Hepatocyte (in vitro differentiated cells): ENCODE results near the gene RPS24. TPM values are rescaled to one million over a fixed set of nuclear protein-coding genes. Genes with fewer than 3 reads are reported as not detected.
"Not testable (repeated sequence)": the region's sequence is repeated elsewhere in the genome, so short reads cannot be mapped to it uniquely, and the experiment has no call there.

Experiments used
- DNase-seq: peaks from one replicate; pipeline ENCODE4 v3.0.0-alpha.2; 2016; ENCODE audit warnings: low spot score
- H2AFZ ChIP-seq: fragments of 200-600 bp; sonication (generic); 2 replicates; pipeline ENCODE4 v1.6.0; 2016; ENCODE audit warnings: antibody characterized with exemption, mild to moderate bottlenecking
- H3K27ac ChIP-seq: fragments of 200-600 bp; sonication (generic); 2 replicates; pipeline ENCODE4 v1.5.1; 2016; ENCODE audit warnings: mild to moderate bottlenecking
- H3K27me3 ChIP-seq: fragments of 200-600 bp; sonication (generic); 2 replicates; pipeline ENCODE4 v1.6.1; 2016
- H3K36me3 ChIP-seq: fragments of 200-600 bp; sonication (generic); replicated peaks from 2 replicates; pipeline ENCODE4 v1.5.1; 2016; ENCODE audit warnings: low read depth; ENCODE audit not compliant: insufficient read depth
- H3K4me1 ChIP-seq: fragments of 200-600 bp; sonication (generic); 2 replicates; pipeline ENCODE4 v1.5.1; 2016; ENCODE audit warnings: mild to moderate bottlenecking, moderate library complexity; ENCODE audit not compliant: insufficient read depth
- H3K4me2 ChIP-seq: fragments of 200-600 bp; sonication (generic); 2 replicates; pipeline ENCODE4 v1.6.0; 2016
- H3K4me3 ChIP-seq: fragments of 200-600 bp; sonication (generic); 2 replicates; pipeline ENCODE4 v1.5.1; 2016; ENCODE audit warnings: mild to moderate bottlenecking
- H3K79me2 ChIP-seq: fragments of 200-600 bp; sonication (generic); 2 replicates; pipeline ENCODE4 v1.6.0; 2017; ENCODE audit warnings: mild to moderate bottlenecking
- H3K9me2 ChIP-seq: fragments of 200-600 bp; sonication (generic); replicated peaks from 2 replicates; pipeline ENCODE4 v1.6.0; 2017; ENCODE audit warnings: mild to moderate bottlenecking; ENCODE audit not compliant: insufficient read depth
- H3K9me3 ChIP-seq: fragments of 200-600 bp; sonication (generic); 2 replicates; pipeline ENCODE4 v1.5.1; 2016; ENCODE audit warnings: low read depth, mild to moderate bottlenecking
- H4K20me1 ChIP-seq: fragments of 200-600 bp; sonication (generic); 2 replicates; pipeline ENCODE4 v1.6.0; 2016; ENCODE audit warnings: mild to moderate bottlenecking; ENCODE audit not compliant: insufficient read depth, poor library complexity, severe bottlenecking
- CTCF ChIP-seq: fragments of 200-600 bp; sonication (generic); IDR thresholded peaks from 2 replicates; pipeline ENCODE4 v1.5.1; 2016; ENCODE audit warnings: antibody characterized with exemption, mild to moderate bottlenecking; ENCODE audit not compliant: poor library complexity
- EZH2 ChIP-seq: fragments of 200-600 bp; sonication (generic); IDR thresholded peaks from 2 replicates; pipeline ENCODE4 v1.6.1; 2016; ENCODE audit warnings: antibody characterized with exemption, mild to moderate bottlenecking, borderline replicate concordance
- EZH2phosphoT487 ChIP-seq: fragments of 200-600 bp; sonication (generic); IDR thresholded peaks from one replicate; pipeline ENCODE4 v1.6.1; 2018; ENCODE audit warnings: antibody characterized with exemption, mild to moderate bottlenecking, low read depth, moderate library complexity; ENCODE audit not compliant: unreplicated experiment, severe bottlenecking
- WGBS: methylation state at CpG from one replicate; pipeline ENCODE4 v1.1.6; 2016; ENCODE audit warnings: low lambda C conversion rate; ENCODE audit errors: missing lambda C conversion rate; 5-methylcytosine and 5-hydroxymethylcytosine counted together
- polyA plus RNA-seq: library from polyadenylated mRNA; unstranded; fragments of >200 nt; fragmentation: Nextera tagmentation; extraction: Ambion mirVana; gene quantifications from 2 replicates; pipeline ENCODE4 v1.2.1, GENCODE V29; 2016
- total RNA-seq: library from RNA; depleted of rRNA; stranded (reverse); fragments of >200 nt; gene quantifications from 2 replicates; pipeline ENCODE4 v1.2.3, GENCODE V29; 2014

Gene RPS24
- total and polyA plus RNA-seq, 2 experiments from 2014 or later = 391 to 2,225 TPM

GRCh38 chr10:77989081-77989724, 44.5 kb upstream of the RPS24 start:
- H3K4me2 ChIP-seq = no peak overlapping the region
- H3K4me3 ChIP-seq = no peak overlapping the region
- H3K27ac ChIP-seq = peak overlapping the region; percentile 34
- no peaks in the 10 kb centered on the region for H3K79me2 ChIP-seq
- H3K9me2 ChIP-seq = no peaks in the 10 kb centered on the region
- H2AFZ ChIP-seq = no peak overlapping the region
- H3K4me1 ChIP-seq = no peaks in the 10 kb centered on the region
- no peak for TF ChIP-seq CTCF
- no peak for TF ChIP-seq EZH2phosphoT487
- WGBS = 81% methylated on average over 11 of the region's 11 CpGs
- DNase-seq = peak; percentile 48
- no peaks in the 10 kb centered on the region for H3K27me3 ChIP-seq
- H3K36me3 ChIP-seq = no peaks in the 10 kb centered on the region
- H4K20me1 ChIP-seq = no peaks in the 10 kb centered on the region
- H3K9me3 ChIP-seq = no peaks in the 10 kb centered on the region

- Histone ChIP-seq H3K79me2 (no peaks in the 10 kb centered on the region), H3K9me2 (no peaks in the 10 kb centered on the region), H3K9me3 (no peaks in the 10 kb centered on the region), H3K4me1 (no peaks in the 10 kb centered on the region), H3K4me2 (no peak overlapping the region), H4K20me1 (no peaks in the 10 kb centered on the region), H3K36me3 (no peaks in the 10 kb centered on the region), H2AFZ (no peak overlapping the region), H3K27ac (no peak overlapping the region), H3K4me3 (no peak overlapping the region), H3K27me3 (no peaks in the 10 kb centered on the region)
- DNase-seq = no peak
- no peak for TF ChIP-seq EZH2
- TF ChIP-seq EZH2phosphoT487 = no peak
- no peak for TF ChIP-seq CTCF
- 89% methylated on average over 3 of the region's 3 CpGs for WGBS
Measured at GRCh38 chr10:77993620-77994019, 40.0 kb upstream of the RPS24 start.

DNA sequence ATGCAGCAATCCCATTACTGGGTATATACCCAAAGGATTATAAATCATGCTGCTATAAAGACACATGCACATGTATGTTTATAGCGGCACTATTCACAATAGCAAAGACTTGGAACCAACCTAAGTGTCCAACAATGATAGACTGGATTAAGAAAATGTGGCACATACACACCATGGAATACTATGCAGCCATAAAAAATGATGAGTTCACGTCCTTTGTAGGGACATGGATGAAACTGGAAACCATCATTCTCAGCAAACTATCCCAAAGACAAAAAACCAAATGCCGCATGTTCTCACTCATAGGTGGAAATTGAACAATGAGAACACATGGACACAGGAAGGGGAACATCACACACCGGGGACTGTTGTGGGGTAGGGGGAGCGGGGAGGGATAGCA, 34.9 kb upstream of the RPS24 start:
- not testable (repeated sequence) for H3K9me3 ChIP-seq, H4K20me1 ChIP-seq, H3K4me1 ChIP-seq, H3K9me2 ChIP-seq, H3K27ac ChIP-seq, H2AFZ ChIP-seq, H3K27me3 ChIP-seq, H3K4me3 ChIP-seq, H3K4me2 ChIP-seq, H3K36me3 ChIP-seq, DNase-seq, H3K79me2 ChIP-seq
- whole genome bisulfite sequencing = 99% methylated on average over 5 of the region's 5 CpGs

DNA sequence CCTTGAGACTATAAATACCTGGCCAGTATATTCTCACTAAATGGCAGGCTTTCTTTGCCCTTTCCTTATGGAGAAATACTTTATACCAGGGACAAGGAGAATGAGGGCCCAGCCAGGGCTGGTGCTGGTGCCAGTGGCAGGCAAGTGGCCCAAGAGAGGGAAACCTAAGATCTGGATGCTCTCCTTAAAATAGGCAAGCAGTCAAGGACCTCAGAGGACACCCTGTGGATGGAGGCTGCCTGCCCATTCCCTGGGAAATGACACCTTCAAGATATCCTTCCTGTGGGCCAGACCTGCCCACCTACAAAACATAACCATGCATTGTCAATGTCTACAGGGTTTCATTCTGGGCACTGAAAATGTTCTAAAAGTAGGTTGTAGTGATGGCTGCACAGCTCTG, 33.5 kb upstream of the RPS24 start:
- TF ChIP-seq EZH2phosphoT487 = no peak
- H2AFZ ChIP-seq = no peak overlapping the region
- H3K9me2 ChIP-seq = no peaks in the 10 kb centered on the region

More for the DNA sequence above, 33.5 kb upstream of the RPS24 start:
- H3K27me3 ChIP-seq = no peaks in the 10 kb centered on the region
- no peaks in the 10 kb centered on the region for H3K4me1 ChIP-seq
- no peak for DNase-seq
- H4K20me1 ChIP-seq = no peaks in the 10 kb centered on the region
- no peaks in the 10 kb centered on the region for H3K79me2 ChIP-seq
- H3K9me3 ChIP-seq = no peaks in the 10 kb centered on the region
- no peak overlapping the region for H3K4me2 ChIP-seq
- no peak overlapping the region for H3K27ac ChIP-seq
- H3K36me3 ChIP-seq = peaks cover 3% of the 10 kb centered on the region
- no peak overlapping the region for H3K4me3 ChIP-seq
